H9 (cell line): ENCODE results near the gene R3HDML. TPM values are rescaled to one million over a fixed set of nuclear protein-coding genes. Genes with fewer than 3 reads are reported as not detected.

Source experiments
- DNase-seq: peaks from one replicate; pipeline ENCODE4 v3.0.0-alpha.2; 2017
- H2AFZ ChIP-seq: one replicate; pipeline ENCODE4 v1.6.1; 2013; ENCODE audit warnings: mild to moderate bottlenecking, low read length, control low read depth, moderate library complexity
- H2AK5ac ChIP-seq: 2 replicates; pipeline ENCODE4 v1.6.1; 2013; ENCODE audit warnings: low read length, control low read depth, mixed read lengths; ENCODE audit not compliant: insufficient read length
- H2BK120ac ChIP-seq: one replicate; pipeline ENCODE4 v1.6.1; 2013; ENCODE audit warnings: low read depth, mild to moderate bottlenecking, low read length, control low read depth, inconsistent platforms; ENCODE audit not compliant: poor library complexity, severe bottlenecking
- H2BK12ac ChIP-seq: 2 replicates; pipeline ENCODE4 v1.6.1; 2013; ENCODE audit warnings: low read length, control low read depth, mixed read lengths, low read depth; ENCODE audit not compliant: insufficient read length
- H2BK15ac ChIP-seq: 2 replicates; pipeline ENCODE4 v1.6.1; 2013; ENCODE audit warnings: low read depth, low read length, control low read depth
- H2BK20ac ChIP-seq: one replicate; pipeline ENCODE4 v1.6.1; 2013; ENCODE audit warnings: low read depth, mild to moderate bottlenecking, low read length, control low read depth, inconsistent platforms; ENCODE audit not compliant: poor library complexity, severe bottlenecking
- H2BK5ac ChIP-seq: 2 replicates; pipeline ENCODE4 v1.6.1; 2013; ENCODE audit warnings: low read length, control low read depth, mixed read lengths; ENCODE audit not compliant: insufficient read length
- H3K14ac ChIP-seq: 2 replicates; pipeline ENCODE4 v1.6.1; 2013; ENCODE audit warnings: low read length, control low read depth; ENCODE audit not compliant: insufficient read depth
- H3K18ac ChIP-seq: 2 replicates; pipeline ENCODE4 v1.6.1; 2013; ENCODE audit warnings: low read depth, mild to moderate bottlenecking, mixed read lengths, low read length, control low read depth; ENCODE audit not compliant: insufficient read length
- H3K23ac ChIP-seq: 2 replicates; pipeline ENCODE4 v1.6.1; 2013; ENCODE audit warnings: low read length, control low read depth, mixed read lengths, low read depth; ENCODE audit not compliant: insufficient read length
- H3K23me2 ChIP-seq: 2 replicates; pipeline ENCODE4 v1.6.1; 2013; ENCODE audit warnings: low read depth, mild to moderate bottlenecking, mixed read lengths, low read length, control low read depth; ENCODE audit not compliant: insufficient read length, poor library complexity, severe bottlenecking
- H3K27ac ChIP-seq: 2 replicates; pipeline ENCODE4 v1.5.1; 2013; ENCODE audit warnings: low read length, control low read depth, mixed read lengths, low read depth; ENCODE audit not compliant: insufficient read length
- H3K27me3 ChIP-seq: 2 replicates; pipeline ENCODE4 v1.6.1; 2013; ENCODE audit warnings: low read length, control low read depth, inconsistent platforms; ENCODE audit not compliant: insufficient read depth
- H3K4ac ChIP-seq: 2 replicates; pipeline ENCODE4 v1.6.1; 2013; ENCODE audit warnings: low read depth, mild to moderate bottlenecking, control low read depth, inconsistent platforms, low read length, moderate library complexity
- H3K4me1 ChIP-seq: 2 replicates; pipeline ENCODE4 v1.6.1; 2013; ENCODE audit warnings: low read length, control low read depth, inconsistent platforms; ENCODE audit not compliant: insufficient read depth
- H3K4me2 ChIP-seq: 2 replicates; pipeline ENCODE4 v1.6.1; 2013; ENCODE audit warnings: low read length, control low read depth, mixed read lengths; ENCODE audit not compliant: insufficient read length, insufficient read depth
- H3K56ac ChIP-seq: 2 replicates; pipeline ENCODE4 v1.6.1; 2013; ENCODE audit warnings: low read depth, mild to moderate bottlenecking, mixed read lengths, low read length, control low read depth; ENCODE audit not compliant: insufficient read length
- H3K79me1 ChIP-seq: 2 replicates; pipeline ENCODE4 v1.6.1; 2013; ENCODE audit warnings: low read depth, mild to moderate bottlenecking, moderate library complexity, low read length, control low read depth, inconsistent platforms; ENCODE audit not compliant: insufficient read depth, poor library complexity, severe bottlenecking
- H3K79me2 ChIP-seq: 2 replicates; pipeline ENCODE4 v1.6.1; 2013; ENCODE audit warnings: low read length, control low read depth, inconsistent platforms; ENCODE audit not compliant: insufficient read depth
- H3K9ac ChIP-seq: 2 replicates; pipeline ENCODE4 v1.6.1; 2013; ENCODE audit warnings: low read length, control low read depth, mixed read lengths; ENCODE audit not compliant: insufficient read length; ENCODE audit errors: extremely low read depth
- H3K9me3 ChIP-seq: one replicate; pipeline ENCODE4 v1.6.1; 2013; ENCODE audit warnings: low read depth, low read length, inconsistent platforms; ENCODE audit not compliant: control insufficient read depth
- H3T11ph ChIP-seq: one replicate; pipeline ENCODE4 v1.6.1; 2013; ENCODE audit warnings: mild to moderate bottlenecking, low read length, control low read depth, inconsistent platforms
- H4K20me1 ChIP-seq: one replicate; pipeline ENCODE4 v1.6.1; 2013; ENCODE audit not compliant: control insufficient read depth, insufficient read length, insufficient read depth
- H4K5ac ChIP-seq: 2 replicates; pipeline ENCODE4 v1.6.1; 2013; ENCODE audit warnings: low read depth, mild to moderate bottlenecking, mixed read lengths, low read length, control low read depth; ENCODE audit not compliant: insufficient read length
- H4K8ac ChIP-seq: replicated peaks from 2 replicates; pipeline ENCODE4 v1.6.1; 2013; ENCODE audit warnings: low read length, control low read depth, mixed read lengths, low read depth; ENCODE audit not compliant: insufficient read length
- H4K91ac ChIP-seq: 2 replicates; pipeline ENCODE4 v1.6.1; 2013; ENCODE audit warnings: low read depth, mild to moderate bottlenecking, moderate library complexity, mixed read lengths, low read length, control low read depth; ENCODE audit not compliant: insufficient read length
- H3K27ac Mint-ChIP-seq, 3 experiments: 2 replicates in 2 of 3; 3 replicates in 1 of 3; pipeline ENCODE4 v1.8.0; 2020 to 2021; ENCODE audit warnings: mixed read lengths in 3 of 3, mild to moderate bottlenecking in 1 of 3, moderate library complexity in 1 of 3
- H3K27me3 Mint-ChIP-seq: 2 replicates; pipeline ENCODE4 v1.8.0; 2021; ENCODE audit warnings: low read depth, mild to moderate bottlenecking, moderate library complexity, mixed read lengths
- H3K36me3 Mint-ChIP-seq, 3 experiments: 2 replicates in 2 of 3; 3 replicates in 1 of 3; pipeline ENCODE4 v1.8.0; 2020 to 2021; ENCODE audit warnings: low read depth in 3 of 3, mixed read lengths in 3 of 3; ENCODE audit not compliant: insufficient read depth in 1 of 3
- H3K4me1 Mint-ChIP-seq, 2 experiments: 2 replicates each; pipeline ENCODE4 v1.8.0; 2020; ENCODE audit warnings: mixed read lengths in 2 of 2
- H3K4me3 Mint-ChIP-seq, 2 experiments: 2 replicates in 1 of 2; 3 replicates in 1 of 2; pipeline ENCODE4 v1.8.0; 2020 to 2021; ENCODE audit warnings: mild to moderate bottlenecking in 2 of 2, mixed read lengths in 2 of 2, moderate library complexity in 1 of 2
- H3K9me3 Mint-ChIP-seq, 2 experiments: 2 replicates in 1 of 2; 3 replicates in 1 of 2; pipeline ENCODE4 v1.8.0; 2020; ENCODE audit warnings: mild to moderate bottlenecking in 2 of 2, mixed read lengths in 2 of 2, moderate library complexity in 1 of 2
- CTCF ChIP-seq: fragments of 200-600 bp; sonication (generic); conservative IDR thresholded peaks from 3 replicates; pipeline ENCODE4 v1.8.0; 2021; ENCODE audit warnings: antibody characterized with exemption, mild to moderate bottlenecking
- WGBS: extraction: QIAGEN DNeasy Blood & Tissue Kit; methylation state at CpG from one replicate; pipeline ENCODE4 v1.1.7; 2013; ENCODE audit warnings: missing lambda C conversion rate, low lambda C conversion rate, mixed read lengths; ENCODE audit not compliant: insufficient read length; ENCODE audit errors: extremely low coverage; 5-methylcytosine and 5-hydroxymethylcytosine counted together
- total RNA-seq: library from RNA; stranded (reverse); gene quantifications from 2 replicates; pipeline ENCODE4 v1.2.1, GENCODE V29; 2021

R3HDML gene
- total RNA-seq, 1 experiment from 2014 or later, result not detected

- Histone ChIP-seq H3K9me3 (no peaks in the 10 kb centered on the region), H2BK12ac (no peak overlapping the region), H3K9ac (no peak overlapping the region), H3K79me2 (no peaks in the 10 kb centered on the region), H3K18ac (no peak overlapping the region), H4K5ac (no peak overlapping the region), H3K23me2 (no peaks in the 10 kb centered on the region), H3K79me1 (no peaks in the 10 kb centered on the region), H3T11ph (no peak overlapping the region), H4K20me1 (no peaks in the 10 kb centered on the region), H4K91ac (no peak overlapping the region), H3K14ac (no peak overlapping the region), H3K23ac (no peak overlapping the region), H2AK5ac (no peak overlapping the region), H2BK15ac (no peak overlapping the region), H2BK120ac (no peak overlapping the region), H2BK5ac (no peak overlapping the region), H3K4me2 (no peak overlapping the region), H3K4ac (no peak overlapping the region), H4K8ac (no peak overlapping the region), H2BK20ac (no peak overlapping the region), H2AFZ (no peak overlapping the region), H3K56ac (no peak overlapping the region), H3K27ac (no peak overlapping the region), H3K27me3 (no peaks in the 10 kb centered on the region), H3K4me1 (no peaks in the 10 kb centered on the region)
- H3K4me3 Mint-ChIP-seq, result no peak overlapping the region
- WGBS, result 100% methylated on average over 1 of the region's 3 CpGs
- peaks cover 0 to 6% of the 10 kb centered on the region in 2 experiments; a peak in 2 of 4 replicates for H3K4me1 Mint-ChIP-seq
- TF ChIP-seq CTCF, result no peak
- H3K27ac Mint-ChIP-seq, result no peak overlapping the region
- DNase-seq, result no peak
- no peaks in the 10 kb centered on the region for H3K36me3 Mint-ChIP-seq
- peaks cover 0 to 1% of the 10 kb centered on the region in 2 experiments; a peak in 2 of 5 replicates for H3K9me3 Mint-ChIP-seq
- peaks cover 5% of the 10 kb centered on the region for H3K27me3 Mint-ChIP-seq
Observed at GRCh38 chr20:44399446-44399845, 62.6 kb downstream of the R3HDML start.
